ENCODE results near the gene PRKN.

PRKN gene

DNA sequence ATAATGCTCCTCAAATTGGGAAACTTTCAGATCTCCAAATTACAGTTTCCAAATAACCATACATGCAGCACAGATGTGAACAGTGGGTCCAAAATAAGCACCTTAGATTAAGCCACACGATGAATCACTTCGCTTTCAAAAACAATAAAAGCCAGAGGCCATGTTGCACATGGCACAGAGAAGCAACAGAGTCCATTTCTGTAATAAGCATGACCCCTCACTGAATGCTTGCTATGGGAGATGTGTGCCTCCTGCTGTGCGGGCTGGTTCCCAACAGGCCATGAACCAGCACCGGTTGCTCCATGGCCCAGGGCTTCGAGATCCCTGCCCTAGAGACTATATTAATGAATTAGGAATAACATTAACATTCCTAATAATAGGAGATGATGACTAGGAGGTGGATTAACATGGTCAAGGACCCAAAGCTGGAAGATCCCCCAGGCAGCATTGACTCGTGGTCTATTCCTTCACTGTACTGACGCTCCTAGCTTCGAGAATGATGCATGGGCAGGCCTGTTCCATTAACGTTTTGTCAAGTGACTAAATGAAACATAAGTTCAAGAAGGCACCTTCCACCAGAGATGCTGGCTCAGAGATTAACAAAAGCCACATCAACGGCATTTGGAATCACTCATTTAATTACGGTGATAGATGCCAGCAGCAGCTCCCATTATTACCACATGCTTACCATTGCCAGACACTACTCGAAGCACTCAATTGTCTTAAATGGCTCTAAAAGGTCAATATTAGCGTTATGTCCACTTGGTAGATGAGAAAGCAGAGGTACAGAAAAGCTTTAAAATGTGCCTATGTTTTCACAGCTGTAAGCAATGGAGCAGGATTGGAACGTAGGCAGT is 983.1 kb downstream of the PRKN start:
- no peak for DNase-seq

- DNase-seq = no peak
Observed at GRCh38 chr6:161743509-161744178, 983.9 kb downstream of the PRKN start.

DNA sequence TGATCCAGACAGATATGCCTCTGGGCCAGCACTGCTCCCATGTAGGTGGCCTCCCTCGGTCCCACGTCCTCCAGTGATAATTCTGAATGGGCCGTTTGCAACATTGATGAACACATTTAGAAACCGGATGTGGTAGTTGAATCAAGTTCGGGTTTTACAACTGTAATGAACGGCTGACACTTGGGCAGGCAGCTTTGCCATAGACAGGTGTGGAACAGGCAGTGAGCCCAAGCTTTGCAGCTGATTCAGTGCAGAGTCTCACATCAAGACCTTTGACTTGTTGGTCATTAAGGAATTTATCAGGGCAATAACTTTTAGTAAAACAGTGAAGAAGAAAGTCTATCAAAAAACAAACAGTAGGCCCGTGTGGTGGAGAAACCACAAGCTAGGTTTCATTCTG is 987.1 kb downstream of the PRKN start:
- no peak for DNase-seq

DNA sequence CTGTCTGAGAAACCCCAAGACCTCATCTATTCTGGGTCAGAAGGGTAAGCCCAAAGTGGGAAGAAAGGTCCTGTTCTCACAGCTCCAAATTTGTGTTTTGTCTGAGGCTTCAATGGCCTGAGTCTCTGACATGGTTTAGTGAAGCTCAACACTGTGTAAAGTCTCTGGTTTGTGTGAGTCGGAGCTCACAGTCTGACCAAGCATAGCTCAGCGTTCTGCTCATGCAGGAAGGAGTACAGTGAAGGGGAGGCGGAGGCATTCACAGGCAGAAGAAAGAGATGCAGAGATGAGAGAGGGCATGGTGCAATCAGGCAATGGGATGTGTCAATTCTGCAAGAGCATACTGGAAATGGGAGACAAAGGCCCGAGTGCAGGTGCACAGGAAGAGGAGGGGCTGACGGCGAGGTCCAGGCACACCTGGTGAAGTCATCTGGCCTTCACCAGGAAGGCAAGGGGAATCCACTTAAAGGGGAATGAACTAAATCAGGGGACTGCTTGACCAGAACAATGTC is 990.7 kb downstream of the PRKN start:
- no peak for DNase-seq

DNA sequence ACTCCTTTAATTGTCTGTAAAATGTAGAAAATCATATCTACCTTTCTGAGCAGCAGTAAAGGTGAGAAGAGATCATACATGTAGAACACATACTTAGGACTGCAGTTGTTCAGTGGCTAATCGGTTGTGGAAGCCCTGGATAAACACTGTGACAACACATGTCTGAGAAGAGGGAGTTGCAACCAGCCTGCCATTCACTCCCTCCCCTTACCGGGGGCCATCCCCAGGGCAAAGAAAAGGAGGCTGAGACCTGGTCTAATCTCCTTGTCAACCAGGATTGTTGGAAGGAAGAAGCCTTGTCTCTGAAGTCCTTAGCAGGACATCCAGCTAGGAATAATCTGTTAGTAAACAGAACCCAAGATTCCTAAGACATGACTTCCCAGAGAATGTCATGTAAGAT is 991.2 kb downstream of the PRKN start:
- no peak for DNase-seq

DNA sequence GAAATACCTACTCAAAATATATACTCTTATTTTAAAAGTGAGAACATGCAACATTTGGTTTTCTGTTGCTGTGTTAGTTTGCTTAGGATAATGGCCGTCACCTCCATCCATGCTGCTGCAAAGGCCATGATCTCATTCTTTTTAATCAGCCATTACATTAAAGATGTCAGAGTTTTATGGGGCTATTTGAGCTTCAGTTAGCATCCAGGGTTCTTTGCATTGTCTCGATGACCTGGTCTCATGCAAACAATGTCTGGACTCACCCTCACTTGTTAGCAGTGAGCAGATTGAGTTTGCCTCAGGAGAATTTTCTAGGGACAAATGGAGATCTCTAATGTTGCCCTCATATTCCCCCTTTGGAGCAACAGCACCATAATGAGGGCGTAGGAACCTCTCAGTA is 995.0 kb downstream of the PRKN start:
- DNase-seq = no peak

- DNase-seq = no peak
Observed at GRCh38 chr6:161727083-161727833, 1000.3 kb downstream of the PRKN start.

GRCh38 chr6:161722394-161722793 is 1005.2 kb downstream of the PRKN start:
- DNase-seq = no peak

- no peak for DNase-seq
Observed at GRCh38 chr6:161721511-161721910, 1006.1 kb downstream of the PRKN start.

- no peak for DNase-seq
Observed at GRCh38 chr6:161716176-161716575, 1011.4 kb downstream of the PRKN start.

DNA sequence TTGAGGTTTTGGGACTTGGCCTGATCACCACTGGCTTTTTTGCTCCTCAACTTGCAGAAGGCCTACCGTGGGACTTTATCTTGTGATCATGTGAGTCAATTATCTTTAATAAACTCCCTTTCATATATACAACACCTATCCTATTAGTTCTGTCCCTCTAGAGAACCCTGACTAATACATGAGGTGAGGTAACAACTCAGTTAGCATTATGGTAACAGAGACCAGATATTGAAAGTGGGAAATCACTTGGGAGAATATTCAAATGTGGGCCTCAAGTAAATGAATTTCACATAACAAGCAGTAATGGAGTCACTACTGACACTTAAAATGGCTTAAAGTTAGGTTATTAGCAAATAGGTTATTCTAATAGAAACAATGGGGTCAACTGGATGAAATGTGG is 1015.6 kb downstream of the PRKN start:
- no peak for DNase-seq

DNA sequence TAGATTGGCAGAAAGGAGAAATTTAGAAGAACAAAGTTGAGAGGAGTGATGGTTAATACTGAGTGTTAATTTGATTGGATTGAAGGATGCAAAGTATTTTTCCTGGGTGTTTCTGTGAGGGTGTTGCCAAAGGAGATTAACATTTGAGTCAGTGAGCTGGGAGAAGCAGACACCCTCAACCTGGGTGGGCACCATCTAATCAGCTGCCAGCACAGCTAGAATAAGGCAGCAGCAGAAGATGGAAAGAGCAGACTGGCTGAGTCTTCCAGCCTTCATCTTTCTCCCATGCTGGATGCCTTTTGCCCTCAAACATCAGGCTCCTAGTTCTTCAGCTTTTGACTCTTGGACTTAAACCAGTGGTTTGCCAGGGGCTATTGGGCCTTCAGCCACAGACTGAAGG is 1016.1 kb downstream of the PRKN start:
- no peak for DNase-seq

GRCh38 chr6:161710698-161711097 is 1016.9 kb downstream of the PRKN start:
- no peak for DNase-seq

DNA sequence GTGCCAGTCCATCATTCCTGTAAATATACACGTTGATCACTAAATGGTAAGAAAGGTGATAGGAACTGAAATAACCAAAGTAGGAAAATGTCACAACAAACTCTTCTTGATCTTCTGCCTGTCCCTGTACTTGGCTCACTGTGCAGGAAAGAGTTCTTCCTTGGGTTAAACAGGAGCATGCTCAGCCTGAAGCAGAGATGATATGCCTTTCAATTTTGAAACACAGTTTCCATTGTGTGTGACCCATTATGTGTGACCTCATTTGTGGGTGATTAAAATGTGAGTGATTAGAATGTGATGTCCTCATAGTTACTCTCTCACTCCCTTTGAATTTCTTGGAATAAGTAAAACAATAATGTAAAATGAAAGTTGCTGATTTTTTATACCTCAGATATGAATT is 1026.5 kb downstream of the PRKN start:
- no peak for DNase-seq

- DNase-seq = no peak
Observed at GRCh38 chr6:161696801-161697200, 1030.8 kb downstream of the PRKN start.

DNA sequence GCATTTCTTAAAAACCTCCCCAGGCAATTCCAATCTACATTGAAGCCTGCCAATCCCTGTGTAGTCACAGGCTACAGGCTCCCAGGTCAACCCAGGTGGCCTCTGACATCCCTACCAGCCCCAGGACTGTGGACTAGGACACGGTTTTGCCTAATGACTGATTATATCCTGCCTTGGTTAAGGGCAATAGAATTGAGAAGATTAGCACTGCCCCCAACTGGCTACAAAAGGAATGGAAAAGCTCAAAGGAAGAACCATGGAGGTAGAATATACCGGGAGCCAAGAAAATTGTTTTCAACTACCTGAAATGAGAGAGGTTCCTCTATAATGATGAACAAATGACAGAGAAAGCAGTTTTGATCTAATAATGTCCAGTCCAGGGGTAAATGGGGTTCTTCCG is 1032.6 kb downstream of the PRKN start:
- no peak for DNase-seq

DNA sequence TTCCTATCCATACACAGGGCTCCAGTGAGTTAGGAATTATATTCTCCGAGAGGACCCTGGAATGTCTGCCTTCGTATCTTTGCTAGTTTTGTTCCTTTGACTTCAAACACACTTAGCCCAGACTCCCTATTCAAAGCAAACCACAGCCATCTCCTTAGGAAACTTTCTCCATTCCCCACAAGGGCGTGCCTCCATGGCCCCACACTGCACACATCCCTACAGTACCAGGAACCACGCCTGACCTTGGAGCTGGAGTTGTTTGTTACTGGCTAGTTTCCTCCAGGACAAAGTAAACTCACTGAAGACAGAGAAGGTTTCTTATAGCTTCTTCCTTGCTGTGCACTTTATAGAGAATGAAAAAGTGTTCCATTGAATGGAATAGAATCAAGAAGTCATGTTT is 1040.9 kb downstream of the PRKN start:
- no peak for DNase-seq

DNA sequence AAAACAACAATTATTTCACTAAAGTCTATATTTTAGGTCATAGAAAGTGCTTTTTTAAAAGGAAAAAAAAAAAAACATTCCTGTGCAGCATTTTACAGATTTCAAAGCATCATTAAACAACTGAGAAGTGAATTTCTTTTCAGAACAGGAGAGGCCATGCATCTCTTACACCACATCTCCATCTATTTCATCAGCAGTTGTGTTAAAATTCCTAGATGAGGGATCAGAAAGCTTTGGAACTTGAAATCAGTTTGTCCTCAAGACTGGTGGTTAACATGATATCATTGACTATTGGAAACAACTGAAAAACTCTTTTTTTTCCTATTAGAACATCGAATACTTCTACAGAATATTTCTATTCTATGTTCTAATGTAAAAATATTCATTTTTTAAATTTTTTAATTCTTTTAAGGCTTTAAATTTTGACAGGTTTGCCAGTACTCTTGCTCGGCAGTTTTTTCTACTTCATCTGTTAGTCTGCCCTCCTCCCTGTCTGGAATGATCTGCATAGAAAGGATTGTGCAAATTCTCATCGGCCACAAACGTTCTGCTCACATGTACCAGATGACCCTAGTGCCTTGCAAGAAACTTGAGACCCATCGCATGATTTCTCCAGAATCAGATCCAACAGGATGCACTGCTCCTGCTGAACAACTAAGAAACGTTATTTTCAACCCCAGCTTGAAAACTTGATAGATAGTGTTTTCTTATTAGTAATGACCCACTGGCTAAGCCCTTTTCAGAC is 1042.7 kb downstream of the PRKN start:
- DNase-seq = no peak

- no peak for DNase-seq
Observed at GRCh38 chr6:161683400-161683799, 1044.2 kb downstream of the PRKN start.

- DNase-seq = no peak
Observed at GRCh38 chr6:161682982-161683381, 1044.6 kb downstream of the PRKN start.

- no peak for DNase-seq
Observed at GRCh38 chr6:161679980-161680538, 1047.5 kb downstream of the PRKN start.

- no peak for DNase-seq
Observed at GRCh38 chr6:161677188-161677587, 1050.4 kb downstream of the PRKN start.

DNA sequence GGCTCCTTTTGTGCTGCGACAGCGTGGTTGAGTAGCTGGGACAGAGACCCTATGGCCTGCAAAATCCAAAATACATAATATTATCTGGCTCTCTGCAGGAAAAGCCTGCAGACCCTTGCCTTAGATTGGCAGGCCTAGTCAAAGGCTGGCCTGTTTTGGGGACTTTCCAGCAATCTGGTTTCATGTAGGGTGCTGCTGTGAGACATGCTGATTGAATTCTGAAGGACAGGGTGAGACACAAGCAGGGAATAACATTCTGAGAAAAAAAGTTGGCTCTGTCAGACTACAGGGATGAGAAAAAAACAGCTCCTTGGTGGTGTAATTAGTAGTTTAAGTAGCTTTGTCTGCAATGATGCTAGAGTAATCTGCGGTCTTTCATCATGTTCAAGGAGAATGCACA is 1051.0 kb downstream of the PRKN start:
- no peak for DNase-seq

Measured in activated gamma-delta T cell treated with Interleukin-2 at 50 U/mL for 16 hours (primary cell).